SK-N-SH (cell line): ENCODE data around the gene KLHL26.

Experiments used
- ELF1 ChIP-seq: IDR thresholded peaks from 2 replicates; pipeline ENCODE4 v1.4.0; 2012
- EP300 ChIP-seq, 2 experiments: IDR thresholded peaks; 2 replicates each; pipeline versions ENCODE4 v1.4.0 to v1.6.1; 2012; ENCODE audit warnings: borderline replicate concordance in 1 of 2, low read depth in 1 of 2, low read length in 1 of 2
- EZH2phosphoT487 ChIP-seq: fragments of 200-600 bp; sonication (generic); IDR thresholded peaks from 2 replicates; pipeline ENCODE4 v1.6.1; 2017; ENCODE audit warnings: low read depth, mixed run types, mild to moderate bottlenecking, antibody characterized with exemption, moderate library complexity, borderline replicate concordance
- FOXJ3 ChIP-seq: sonication (generic); formaldehyde crosslinking; IDR thresholded peaks from 2 replicates; pipeline ENCODE4 v1.5.1; 2020; ENCODE audit warnings: mild to moderate bottlenecking, missing genetic modification reagents
- MXI1 ChIP-seq: IDR thresholded peaks from 2 replicates; pipeline ENCODE4 v1.6.1; 2012; ENCODE audit warnings: mild to moderate bottlenecking, low read depth, low read length, improper control_type of control experiment
- NFIC ChIP-seq: IDR thresholded peaks from 2 replicates; pipeline ENCODE4 v1.4.0; 2012; ENCODE audit warnings: borderline replicate concordance
- NRF1 ChIP-seq: IDR thresholded peaks from 2 replicates; pipeline ENCODE4 v1.6.1; 2012; ENCODE audit warnings: low read depth, mild to moderate bottlenecking, low read length
- POLR2AphosphoS5 ChIP-seq: IDR thresholded peaks from 2 replicates; pipeline ENCODE4 v1.6.1; 2012; ENCODE audit warnings: low read depth, low read length
- RAD21 ChIP-seq: IDR thresholded peaks from 2 replicates; pipeline ENCODE4 v1.6.1; 2012; ENCODE audit warnings: mild to moderate bottlenecking, low read length
- REST ChIP-seq: IDR thresholded peaks from 2 replicates; pipeline ENCODE4 v1.6.1; 2012; ENCODE audit warnings: mild to moderate bottlenecking, low read depth, low read length, moderate library complexity
- TAF1 ChIP-seq: IDR thresholded peaks from 2 replicates; pipeline ENCODE4 v1.6.1; 2012; ENCODE audit warnings: low read depth, mild to moderate bottlenecking, low read length, moderate library complexity, borderline replicate concordance
- USF2 ChIP-seq: fragments of 150-350 bp; IDR thresholded peaks from 2 replicates; pipeline ENCODE4 v1.6.1; 2017; ENCODE audit warnings: antibody characterized with exemption, low read length, low read depth, borderline replicate concordance
- TF ChIP-seq, protein P1 (sequence below): fragments of 200-600 bp; sonication (generic); IDR thresholded peaks from 2 replicates; pipeline ENCODE4 v1.6.1; 2017; ENCODE audit warnings: antibody characterized with exemption, mild to moderate bottlenecking, moderate library complexity

GRCh38 chr19:18633321-18633720, 3.5 kb upstream of the KLHL26 start:
- TF ChIP-seq, protein P1, sequence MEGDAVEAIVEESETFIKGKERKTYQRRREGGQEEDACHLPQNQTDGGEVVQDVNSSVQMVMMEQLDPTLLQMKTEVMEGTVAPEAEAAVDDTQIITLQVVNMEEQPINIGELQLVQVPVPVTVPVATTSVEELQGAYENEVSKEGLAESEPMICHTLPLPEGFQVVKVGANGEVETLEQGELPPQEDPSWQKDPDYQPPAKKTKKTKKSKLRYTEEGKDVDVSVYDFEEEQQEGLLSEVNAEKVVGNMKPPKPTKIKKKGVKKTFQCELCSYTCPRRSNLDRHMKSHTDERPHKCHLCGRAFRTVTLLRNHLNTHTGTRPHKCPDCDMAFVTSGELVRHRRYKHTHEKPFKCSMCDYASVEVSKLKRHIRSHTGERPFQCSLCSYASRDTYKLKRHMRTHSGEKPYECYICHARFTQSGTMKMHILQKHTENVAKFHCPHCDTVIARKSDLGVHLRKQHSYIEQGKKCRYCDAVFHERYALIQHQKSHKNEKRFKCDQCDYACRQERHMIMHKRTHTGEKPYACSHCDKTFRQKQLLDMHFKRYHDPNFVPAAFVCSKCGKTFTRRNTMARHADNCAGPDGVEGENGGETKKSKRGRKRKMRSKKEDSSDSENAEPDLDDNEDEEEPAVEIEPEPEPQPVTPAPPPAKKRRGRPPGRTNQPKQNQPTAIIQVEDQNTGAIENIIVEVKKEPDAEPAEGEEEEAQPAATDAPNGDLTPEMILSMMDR: no peak
- TF ChIP-seq EP300 (IDR thresholded peaks at IDR 0.05; ENCODE audit: borderline replicate concordance in 1 of 2, low read depth in 1 of 2, low read length in 1 of 2) (no peak), USF2 (no peak), RAD21 (no peak), FOXJ3 (CRISPR knock-in tag) (no peak), ELF1 (no peak), POLR2AphosphoS5 (no peak), EZH2phosphoT487 (no peak), REST (no peak), TAF1 (no peak), NFIC (no peak), MXI1 (no peak), NRF1 (no peak)
